Astrocyte of the hippocampus (primary cell): ENCODE data around the gene HCN1.
"Not testable (repeated sequence)": the region's sequence is repeated elsewhere in the genome, so short reads cannot be mapped to it uniquely, and the experiment has no call there.

Source experiments
- DNase-seq: peaks from one replicate; pipeline ENCODE4 v3.0.0; 2011; ENCODE audit warnings: low read depth, low spot score

HCN1 gene

GRCh38 chr5:45417285-45417998 is 278.7 kb downstream of the HCN1 start:
- DNase-seq, result no peak

- no peak for DNase-seq
Observed at GRCh38 chr5:45414620-45415573, 281.3 kb downstream of the HCN1 start.

GRCh38 chr5:45411971-45412612 is 284.1 kb downstream of the HCN1 start:
- DNase-seq, result peak; percentile 47

GRCh38 chr5:45410304-45410995 is 285.7 kb downstream of the HCN1 start:
- DNase-seq, result no peak

- DNase-seq, result no peak
Observed at GRCh38 chr5:45408067-45408466, 288.1 kb downstream of the HCN1 start.

- peak; percentile 19 for DNase-seq
Observed at GRCh38 chr5:45402804-45403455, 293.2 kb downstream of the HCN1 start.

GRCh38 chr5:45399041-45399440 is 297.1 kb downstream of the HCN1 start:
- no peak for DNase-seq

GRCh38 chr5:45385321-45386058 is 310.7 kb downstream of the HCN1 start:
- peak; percentile 67 for DNase-seq

GRCh38 chr5:45383985-45384384 is 312.2 kb downstream of the HCN1 start:
- DNase-seq, result no peak

GRCh38 chr5:45382583-45382982 is 313.6 kb downstream of the HCN1 start:
- DNase-seq, result no peak

- no peak for DNase-seq
Observed at GRCh38 chr5:45376417-45376816, 319.8 kb downstream of the HCN1 start.

GRCh38 chr5:45372629-45373028 is 323.6 kb downstream of the HCN1 start:
- no peak for DNase-seq

- not testable (repeated sequence) for DNase-seq
Observed at GRCh38 chr5:45371423-45371822, 324.8 kb downstream of the HCN1 start.

GRCh38 chr5:45355189-45355992 is 340.8 kb downstream of the HCN1 start:
- DNase-seq, result no peak

- no peak for DNase-seq
Observed at GRCh38 chr5:45336464-45336863, 359.7 kb downstream of the HCN1 start.

- DNase-seq, result no peak
Observed at GRCh38 chr5:45335978-45336377, 360.2 kb downstream of the HCN1 start.

- DNase-seq, result no peak
Observed at GRCh38 chr5:45335346-45335745, 360.8 kb downstream of the HCN1 start.

- no peak for DNase-seq
Observed at GRCh38 chr5:45334939-45335338, 361.2 kb downstream of the HCN1 start.

- DNase-seq, result not testable (repeated sequence)
Observed at GRCh38 chr5:45312627-45313026, 383.6 kb downstream of the HCN1 start.

- no peak for DNase-seq
Observed at GRCh38 chr5:45295231-45295630, 400.9 kb downstream of the HCN1 start.
